ENCODE data around the gene NCLN.

NCLN gene

DNA sequence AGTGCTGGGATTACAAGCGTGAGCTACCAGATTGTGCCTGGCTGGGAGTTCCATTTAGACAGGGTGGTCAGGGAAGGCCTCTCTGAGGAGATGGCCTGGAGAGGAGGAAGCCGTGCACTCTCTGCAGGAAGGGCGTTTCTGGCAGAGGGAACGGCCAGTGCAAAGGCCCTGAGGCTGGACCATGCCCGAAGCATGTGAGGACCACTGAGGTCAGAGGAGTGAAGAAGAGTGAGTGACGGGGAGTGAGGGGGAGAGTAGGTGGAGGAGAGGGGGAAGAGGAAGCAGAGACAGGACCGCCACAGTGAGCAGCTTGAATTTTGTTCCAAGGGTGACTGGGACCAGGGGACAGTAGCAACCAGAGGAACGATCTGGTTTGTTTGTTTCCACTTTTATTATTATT lies 71.3 kb downstream of the NCLN start:
- no peaks in the 10 kb centered on the region for H3K4me1 Mint-ChIP-seq
- no peaks in the 10 kb centered on the region for H3K36me3 Mint-ChIP-seq (ENCODE audit: insufficient read depth)
- H3K4me3 Mint-ChIP-seq: no peak overlapping the region
- no peak overlapping the region for H3K27ac Mint-ChIP-seq (ENCODE audit: low read depth)
- H3K9me3 Mint-ChIP-seq: peaks cover 7% of the 10 kb centered on the region
- ATAC-seq (replicated peaks; ENCODE audit: extremely low read depth, poor library complexity, severe bottlenecking) (no peak), DNase-seq (ENCODE audit: low spot score in 2 of 2) (no peak)
- peaks cover 17% of the 10 kb centered on the region for H3K27me3 Mint-ChIP-seq
